Activated naive CD4-positive, alpha-beta T cell treated with anti-CD3 and anti-CD28 coated beads, Interleukin-2, amount 50 U/mL, for 24 hours (primary cell): ENCODE data around the gene CEP112.
"Not testable (repeated sequence)": the region's sequence is repeated elsewhere in the genome, so short reads cannot be mapped to it uniquely, and the experiment has no call there.

Source experiments
- H3K27ac Mint-ChIP-seq: one replicate; pipeline ENCODE4 v1.8.0; 2021; ENCODE audit warnings: mild to moderate bottlenecking, mixed read lengths
- H3K27me3 Mint-ChIP-seq: one replicate; pipeline ENCODE4 v1.8.0; 2021; ENCODE audit warnings: mixed read lengths
- H3K36me3 Mint-ChIP-seq: one replicate; pipeline ENCODE4 v1.8.0; 2021; ENCODE audit warnings: mixed read lengths
- H3K4me1 Mint-ChIP-seq: one replicate; pipeline ENCODE4 v1.8.0; 2021; ENCODE audit warnings: mixed read lengths
- H3K4me3 Mint-ChIP-seq: one replicate; pipeline ENCODE4 v1.8.0; 2021; ENCODE audit warnings: mild to moderate bottlenecking, mixed read lengths
- H3K9me3 Mint-ChIP-seq: one replicate; pipeline ENCODE4 v1.8.0; 2021; ENCODE audit warnings: mixed read lengths

Gene CEP112

DNA sequence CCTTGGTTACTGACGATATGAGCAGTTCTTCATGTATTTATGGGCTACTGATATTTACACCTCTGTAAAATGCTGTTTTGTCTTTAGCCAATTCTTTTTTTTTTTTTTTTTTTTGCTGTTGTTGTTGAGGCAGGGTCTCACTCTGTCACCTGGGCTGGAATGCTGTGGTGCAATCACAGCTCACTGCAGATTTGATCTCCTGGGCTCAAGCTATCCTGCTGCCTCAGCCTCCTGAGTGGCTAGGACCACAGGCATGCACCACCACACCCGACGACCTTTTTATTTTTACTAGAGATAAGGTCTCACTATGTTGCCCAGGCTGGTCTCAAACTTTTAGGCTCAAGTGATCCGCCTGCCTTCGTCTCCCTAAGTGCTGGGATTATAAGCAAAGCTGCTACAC, 405.5 kb downstream of the CEP112 start:
- no peaks in the 10 kb centered on the region for H3K9me3 Mint-ChIP-seq
- H3K4me3 Mint-ChIP-seq: no peak overlapping the region
- H3K27me3 Mint-ChIP-seq: no peaks in the 10 kb centered on the region
- H3K36me3 Mint-ChIP-seq: no peaks in the 10 kb centered on the region
- H3K27ac Mint-ChIP-seq: no peak overlapping the region
- H3K4me1 Mint-ChIP-seq: no peaks in the 10 kb centered on the region

DNA sequence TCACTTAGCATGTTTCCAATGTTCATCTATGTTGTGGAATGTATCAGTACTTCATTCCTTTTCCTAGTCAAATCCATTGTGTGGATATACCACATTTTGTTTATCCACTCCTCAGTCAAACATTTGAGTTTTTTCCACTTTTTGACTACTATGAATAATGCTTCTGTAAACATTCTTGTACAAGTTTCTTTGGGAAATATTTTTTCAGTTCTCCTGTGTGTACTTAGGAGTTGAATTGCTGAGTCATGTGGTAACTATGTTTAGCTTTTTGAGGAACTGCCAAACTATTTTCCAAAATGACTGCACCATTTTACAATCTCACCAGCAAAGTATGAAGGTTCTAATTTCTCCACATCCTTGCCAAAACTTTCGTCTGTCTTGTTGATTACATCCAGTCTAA, 406.8 kb downstream of the CEP112 start:
- H3K36me3 Mint-ChIP-seq: no peaks in the 10 kb centered on the region
- no peak overlapping the region for H3K27ac Mint-ChIP-seq
- H3K9me3 Mint-ChIP-seq: no peaks in the 10 kb centered on the region
- H3K4me3 Mint-ChIP-seq: no peak overlapping the region
- no peaks in the 10 kb centered on the region for H3K4me1 Mint-ChIP-seq
- no peaks in the 10 kb centered on the region for H3K27me3 Mint-ChIP-seq

DNA sequence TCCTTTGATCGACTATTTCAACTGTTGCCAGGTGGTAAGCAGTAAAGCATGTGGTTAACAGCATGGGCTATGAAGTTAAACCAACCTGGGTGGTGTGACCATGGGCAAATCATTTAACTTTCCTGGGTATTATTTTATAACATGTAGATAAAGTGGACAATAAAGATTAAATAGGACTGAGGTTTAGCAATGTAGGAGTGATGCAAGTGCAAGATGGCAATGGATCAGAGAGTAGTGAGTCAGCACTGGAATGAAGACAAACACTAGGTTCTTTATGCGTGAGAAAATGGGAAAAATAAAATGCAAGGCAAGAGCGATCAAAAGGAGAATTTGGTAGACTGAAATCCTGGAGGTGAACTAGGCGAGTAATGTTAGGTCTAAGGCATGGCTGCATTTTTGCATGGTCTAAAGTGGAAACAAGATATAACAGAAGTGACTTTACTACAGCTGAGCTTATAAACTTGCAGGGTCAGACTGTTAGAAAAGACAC, 408.0 kb downstream of the CEP112 start:
- Mint-ChIP-seq H3K27me3 (no peaks in the 10 kb centered on the region), H3K4me3 (no peak overlapping the region), H3K9me3 (no peaks in the 10 kb centered on the region)

GRCh38 chr17:65782104-65782706, 409.7 kb downstream of the CEP112 start:
- H3K4me1 Mint-ChIP-seq, H3K4me3 Mint-ChIP-seq, H3K9me3 Mint-ChIP-seq, H3K36me3 Mint-ChIP-seq, H3K27ac Mint-ChIP-seq, H3K27me3 Mint-ChIP-seq: not testable (repeated sequence)

More for the DNA sequence above, 408.0 kb downstream of the CEP112 start:
- Mint-ChIP-seq H3K36me3 (no peaks in the 10 kb centered on the region), H3K4me1 (no peaks in the 10 kb centered on the region), H3K27ac (no peak overlapping the region)

GRCh38 chr17:65780111-65780510, 411.8 kb downstream of the CEP112 start:
- no peak overlapping the region for H3K27ac Mint-ChIP-seq
- H3K36me3 Mint-ChIP-seq: no peaks in the 10 kb centered on the region
- no peak overlapping the region for H3K4me3 Mint-ChIP-seq
- H3K4me1 Mint-ChIP-seq: peaks cover 1% of the 10 kb centered on the region
- H3K27me3 Mint-ChIP-seq: no peaks in the 10 kb centered on the region
- H3K9me3 Mint-ChIP-seq: no peaks in the 10 kb centered on the region

DNA sequence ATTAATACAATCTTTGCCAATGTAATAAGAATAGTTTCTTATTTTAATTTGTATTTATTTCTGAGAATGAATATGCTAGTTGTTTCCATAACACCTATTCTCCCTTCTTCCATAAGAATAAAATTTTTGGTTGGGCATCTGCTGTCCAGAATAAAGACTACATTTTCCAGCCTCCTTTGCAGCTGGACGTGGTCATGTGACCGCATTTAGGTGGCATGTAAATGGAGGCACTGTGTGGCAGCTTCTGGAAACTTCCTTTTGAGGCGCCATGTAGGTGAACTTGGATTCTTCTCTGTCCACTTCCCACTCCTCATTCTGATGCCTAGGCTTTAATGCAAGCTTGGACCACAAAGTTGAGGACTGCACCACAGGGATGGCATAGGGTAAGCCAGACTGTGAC, 415.0 kb downstream of the CEP112 start:
- H3K4me1 Mint-ChIP-seq: peaks cover 12% of the 10 kb centered on the region
- H3K4me3 Mint-ChIP-seq: no peak overlapping the region
- H3K36me3 Mint-ChIP-seq: no peaks in the 10 kb centered on the region
- no peak overlapping the region for H3K27ac Mint-ChIP-seq
- H3K9me3 Mint-ChIP-seq: no peaks in the 10 kb centered on the region
- H3K27me3 Mint-ChIP-seq: no peaks in the 10 kb centered on the region

GRCh38 chr17:65774787-65775186, 417.1 kb downstream of the CEP112 start:
- H3K27ac Mint-ChIP-seq: no peak overlapping the region
- no peak overlapping the region for H3K4me3 Mint-ChIP-seq
- no peaks in the 10 kb centered on the region for H3K9me3 Mint-ChIP-seq
- H3K27me3 Mint-ChIP-seq: no peaks in the 10 kb centered on the region
- H3K4me1 Mint-ChIP-seq: peaks cover 12% of the 10 kb centered on the region
- H3K36me3 Mint-ChIP-seq: no peaks in the 10 kb centered on the region

DNA sequence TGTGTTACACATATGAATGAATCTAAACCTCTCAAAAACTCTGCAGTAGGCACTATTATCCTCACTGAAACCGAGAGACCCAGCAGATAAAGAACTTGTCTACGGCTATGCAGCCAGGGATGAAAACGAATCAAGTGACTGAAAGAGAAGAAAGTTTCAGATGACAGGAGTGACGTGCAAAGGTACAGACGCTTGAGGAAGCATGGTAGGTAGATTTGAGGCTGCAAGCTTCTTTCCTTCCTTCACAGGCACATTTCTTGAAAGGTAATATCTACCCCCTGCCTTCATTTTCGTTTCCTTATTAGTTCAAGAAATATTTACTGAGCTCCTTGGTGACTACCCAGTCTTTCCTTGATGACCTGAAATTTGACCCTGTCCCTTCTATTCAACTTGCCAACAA, 418.9 kb downstream of the CEP112 start:
- Mint-ChIP-seq H3K27ac (no peak overlapping the region), H3K4me3 (no peak overlapping the region), H3K9me3 (no peaks in the 10 kb centered on the region), H3K36me3 (no peaks in the 10 kb centered on the region), H3K27me3 (no peaks in the 10 kb centered on the region), H3K4me1 (peaks cover 12% of the 10 kb centered on the region)

- no peaks in the 10 kb centered on the region for H3K27me3 Mint-ChIP-seq
- no peak overlapping the region for H3K4me3 Mint-ChIP-seq
- H3K36me3 Mint-ChIP-seq: no peaks in the 10 kb centered on the region
- no peaks in the 10 kb centered on the region for H3K9me3 Mint-ChIP-seq
- H3K4me1 Mint-ChIP-seq: peaks cover 12% of the 10 kb centered on the region
- H3K27ac Mint-ChIP-seq: no peak overlapping the region
Observed at GRCh38 chr17:65771704-65772103, 420.2 kb downstream of the CEP112 start.

DNA sequence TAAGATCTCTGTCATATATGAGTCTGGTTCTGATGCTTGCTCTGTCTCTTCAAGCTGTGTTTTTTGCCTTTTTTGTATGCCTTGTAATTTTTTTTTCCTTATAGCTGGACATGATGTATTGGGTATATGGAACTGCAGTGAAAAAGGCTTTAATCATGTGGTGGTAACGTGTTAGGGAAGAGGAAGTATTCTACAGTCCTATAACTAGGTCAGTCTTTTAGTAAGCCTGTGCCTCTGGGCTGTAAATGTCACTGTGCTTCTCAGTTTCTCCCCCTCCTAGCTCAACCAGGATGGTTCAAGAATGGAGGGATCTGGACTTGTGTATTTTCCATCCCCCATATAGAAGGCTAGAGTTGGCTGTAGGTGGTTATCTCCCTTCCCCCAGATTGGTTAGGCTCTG, 428.1 kb downstream of the CEP112 start:
- peaks cover 4% of the 10 kb centered on the region for H3K27me3 Mint-ChIP-seq
- H3K27ac Mint-ChIP-seq: no peak overlapping the region
- no peak overlapping the region for H3K4me3 Mint-ChIP-seq
- H3K36me3 Mint-ChIP-seq: peaks cover 2% of the 10 kb centered on the region
- no peaks in the 10 kb centered on the region for H3K4me1 Mint-ChIP-seq
- H3K9me3 Mint-ChIP-seq: no peaks in the 10 kb centered on the region

GRCh38 chr17:65762973-65763372, 429.0 kb downstream of the CEP112 start:
- Mint-ChIP-seq H3K36me3 (peaks cover 2% of the 10 kb centered on the region), H3K27ac (no peak overlapping the region), H3K4me1 (no peaks in the 10 kb centered on the region), H3K27me3 (peaks cover 4% of the 10 kb centered on the region), H3K4me3 (no peak overlapping the region), H3K9me3 (no peaks in the 10 kb centered on the region)

DNA sequence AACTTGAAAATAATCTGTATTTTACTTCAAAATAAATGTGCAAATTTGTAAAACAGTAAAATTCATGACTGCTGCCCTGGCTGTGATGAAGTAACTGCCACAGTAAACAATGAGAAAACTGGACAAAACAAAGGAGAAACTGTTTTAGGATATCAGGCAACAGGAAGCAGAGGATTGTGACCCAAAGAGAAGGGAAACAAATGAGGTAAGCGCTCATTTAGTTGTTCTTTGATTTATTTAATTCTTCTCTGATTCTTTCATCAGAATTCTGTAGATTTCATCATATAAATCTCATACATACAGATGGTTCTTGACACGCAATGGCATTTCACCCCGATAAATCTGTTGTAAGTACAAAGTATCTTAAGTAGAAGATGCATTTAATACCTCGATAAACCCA, 432.4 kb downstream of the CEP112 start:
- H3K27me3 Mint-ChIP-seq: peaks cover 3% of the 10 kb centered on the region
- no peak overlapping the region for H3K27ac Mint-ChIP-seq
- no peak overlapping the region for H3K4me3 Mint-ChIP-seq
- no peaks in the 10 kb centered on the region for H3K36me3 Mint-ChIP-seq
- H3K9me3 Mint-ChIP-seq: no peaks in the 10 kb centered on the region
- H3K4me1 Mint-ChIP-seq: no peaks in the 10 kb centered on the region

DNA sequence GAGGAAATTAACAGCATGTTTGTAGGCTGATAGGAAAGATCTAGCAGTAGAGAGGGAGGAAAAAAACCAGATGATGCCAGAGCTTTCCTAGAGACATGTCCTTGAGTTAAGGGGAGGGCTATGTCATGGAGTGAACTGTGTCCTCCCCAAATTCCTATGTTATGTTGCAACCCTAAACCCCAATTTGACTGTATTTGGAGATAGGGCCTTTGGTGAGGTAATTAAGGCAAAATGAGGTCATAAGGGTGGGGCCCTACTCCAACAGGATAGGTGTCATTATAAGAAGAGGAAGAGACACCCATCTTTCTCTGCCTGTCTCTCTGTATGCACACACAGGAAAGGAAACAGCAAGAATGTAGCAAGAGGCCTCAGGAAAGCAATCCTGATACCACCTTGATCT, 435.2 kb downstream of the CEP112 start:
- Mint-ChIP-seq H3K9me3 (no peaks in the 10 kb centered on the region), H3K4me3 (no peak overlapping the region), H3K4me1 (peaks cover 12% of the 10 kb centered on the region), H3K36me3 (peaks cover 2% of the 10 kb centered on the region), H3K27ac (no peak overlapping the region), H3K27me3 (no peaks in the 10 kb centered on the region)

GRCh38 chr17:65755799-65756198, 436.1 kb downstream of the CEP112 start:
- Mint-ChIP-seq H3K27ac (no peak overlapping the region), H3K4me3 (no peak overlapping the region), H3K4me1 (peaks cover 21% of the 10 kb centered on the region), H3K36me3 (peaks cover 2% of the 10 kb centered on the region), H3K9me3 (no peaks in the 10 kb centered on the region), H3K27me3 (no peaks in the 10 kb centered on the region)

DNA sequence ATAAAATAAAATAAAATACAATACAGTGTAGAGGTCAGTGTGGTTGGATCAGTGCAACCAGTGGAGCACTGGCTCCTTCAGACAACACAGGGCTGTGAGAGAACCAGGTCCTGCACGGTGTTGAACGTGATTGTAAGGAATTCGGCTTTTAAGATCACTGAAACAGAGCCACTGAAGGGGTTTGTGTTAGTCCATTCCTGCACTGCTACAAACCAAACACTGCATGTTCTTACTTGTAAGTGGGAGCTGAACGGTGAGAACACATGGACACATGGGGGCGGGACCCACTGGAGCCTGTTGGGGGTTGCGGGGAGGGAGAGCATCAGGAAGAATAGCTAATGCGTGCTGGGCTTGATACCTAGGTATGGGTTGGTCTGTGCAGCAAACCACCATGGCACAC, 437.3 kb downstream of the CEP112 start:
- no peaks in the 10 kb centered on the region for H3K27me3 Mint-ChIP-seq
- no peak overlapping the region for H3K4me3 Mint-ChIP-seq
- no peak overlapping the region for H3K27ac Mint-ChIP-seq
- H3K36me3 Mint-ChIP-seq: peaks cover 2% of the 10 kb centered on the region
- peaks cover 32% of the 10 kb centered on the region for H3K4me1 Mint-ChIP-seq
- H3K9me3 Mint-ChIP-seq: no peaks in the 10 kb centered on the region

DNA sequence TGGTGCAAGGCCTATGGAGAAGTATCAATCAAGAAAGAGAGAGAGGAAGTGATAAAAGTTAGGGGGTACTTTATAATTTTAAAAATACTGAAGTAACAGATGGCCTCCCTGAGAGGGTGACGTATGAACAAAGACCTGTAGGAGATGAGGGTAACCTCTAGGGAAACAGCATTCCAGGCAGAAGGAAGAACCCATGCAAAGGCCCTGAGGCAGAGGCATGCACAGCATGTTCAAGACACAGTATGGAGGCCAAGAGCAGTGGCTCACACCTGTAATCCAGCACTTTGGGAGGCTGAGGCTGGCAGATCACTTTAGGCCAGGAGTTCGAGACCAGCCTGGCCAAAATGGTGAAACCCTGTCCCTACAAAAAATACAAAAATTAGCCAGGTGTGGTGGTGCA, 437.9 kb downstream of the CEP112 start:
- no peaks in the 10 kb centered on the region for H3K27me3 Mint-ChIP-seq
- peaks cover 32% of the 10 kb centered on the region for H3K4me1 Mint-ChIP-seq
- H3K36me3 Mint-ChIP-seq: peaks cover 2% of the 10 kb centered on the region
- H3K4me3 Mint-ChIP-seq: no peak overlapping the region
- H3K9me3 Mint-ChIP-seq: no peaks in the 10 kb centered on the region
- peak overlapping the region; percentile 24 for H3K27ac Mint-ChIP-seq

DNA sequence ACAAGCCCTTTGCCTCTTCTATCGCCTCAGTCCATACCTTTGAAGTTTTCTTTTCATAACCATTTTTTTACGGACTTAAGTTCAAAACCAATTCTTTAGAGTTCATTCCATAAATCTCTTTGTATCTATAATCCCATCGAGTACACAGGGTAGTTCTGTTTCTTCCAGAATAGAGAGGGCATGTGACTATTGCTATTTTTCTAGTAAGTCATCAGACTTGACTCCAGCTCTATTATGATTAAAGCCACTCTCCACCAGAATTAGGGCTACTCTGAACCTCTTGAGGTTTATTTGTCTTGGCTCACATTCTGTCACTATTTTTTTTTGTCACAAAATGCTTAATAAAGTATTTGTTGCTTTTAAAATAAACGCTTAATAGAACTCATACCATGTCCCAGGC, 438.6 kb downstream of the CEP112 start:
- Mint-ChIP-seq H3K4me1 (peaks cover 32% of the 10 kb centered on the region), H3K36me3 (peaks cover 2% of the 10 kb centered on the region), H3K27ac (no peak overlapping the region), H3K9me3 (no peaks in the 10 kb centered on the region), H3K4me3 (no peak overlapping the region), H3K27me3 (no peaks in the 10 kb centered on the region)
